Measurements from ENCODE around the gene PRR20G. TPM values are rescaled to one million over a fixed set of nuclear protein-coding genes. Genes with fewer than 3 reads are reported as not detected.

PRR20G gene
- polyA plus RNA-seq, 3 donors, result not detected

GRCh38 chr3:127273206-127273605 is 14.6 kb downstream of the PRR20G start:
- H3K27me3 ChIP-seq (ENCODE audit: control insufficient read depth in 2 of 2, insufficient read depth in 2 of 2, low read length in 2 of 2), result no peaks in the 10 kb centered on the region
- no peak overlapping the region for H3K9ac ChIP-seq (ENCODE audit: insufficient read depth, low read length, poor library complexity, severe bottlenecking)
- WGBS (ENCODE audit: insufficient coverage), result no CpG with 5 or more reads among the region's 2 CpGs
- Mint-ChIP-seq H3K27ac (no peak overlapping the region), H3K4me3 (no peak overlapping the region), H3K9me3 (peaks cover 22 to 51% (median 39%) of the 10 kb centered on the region in 7 donors), H3K27me3 (ENCODE audit: low read depth in 3 of 3) (peaks cover 0 to 8% (median 8%) of the 10 kb centered on the region in 3 donors), H3K36me3 (no peaks in the 10 kb centered on the region), H3K4me1 (no peaks in the 10 kb centered on the region)
- no peak overlapping the region for H2AFZ ChIP-seq (ENCODE audit: insufficient read depth, low read depth, low read length, poor library complexity, severe bottlenecking)
- no peaks in the 10 kb centered on the region for H4K20me1 ChIP-seq (ENCODE audit: insufficient read depth, low read length)
- TF ChIP-seq CTCF (IDR thresholded peaks at IDR 0.05), result no peak
- no peak for DNase-seq
- H3K4me2 ChIP-seq (replicated peaks; ENCODE audit: extremely low read depth, low read length, poor library complexity, severe bottlenecking), result no peak overlapping the region
- H3K4me3 ChIP-seq (replicated peaks in 1 of 3; ENCODE audit: low read depth in 2 of 3, low read length in 3 of 3), result no peak overlapping the region
- no peaks in the 10 kb centered on the region for H3K79me2 ChIP-seq (ENCODE audit: insufficient read depth, low read length)
- no peaks in the 10 kb centered on the region for H3K4me1 ChIP-seq (ENCODE audit: control insufficient read depth in 1 of 2, insufficient read depth in 2 of 2, low read length in 2 of 2)
- intact Hi-C loops (cut with micrococcal nuclease), result loop anchor here in 1 of 2 donors (10.0 kb wide), 1 partner anchor 52 kb away; no protein-coding TSS in a partner anchor
- H3K27ac ChIP-seq (ENCODE audit: low read depth in 1 of 2, low read length in 2 of 2), result no peak overlapping the region
- no peaks in the 10 kb centered on the region for H3K36me3 ChIP-seq (replicated peaks in 1 of 2; ENCODE audit: control insufficient read depth in 1 of 2, insufficient read depth in 2 of 2, low read length in 2 of 2)
- peaks cover 24 to 41% of the 10 kb centered on the region in 2 donors for H3K9me3 ChIP-seq (replicated peaks in 1 of 2; ENCODE audit: control insufficient read depth in 1 of 2, insufficient read depth in 1 of 2, low read length in 2 of 2)

- H3K9ac ChIP-seq (ENCODE audit: insufficient read depth, low read length, poor library complexity, severe bottlenecking), result no peak overlapping the region
- no peaks in the 10 kb centered on the region for H4K20me1 ChIP-seq (ENCODE audit: insufficient read depth, low read length)
- H3K36me3 Mint-ChIP-seq, result no peaks in the 10 kb centered on the region
- intact Hi-C loops (cut with micrococcal nuclease), result no loop called here
- H2AFZ ChIP-seq (ENCODE audit: insufficient read depth, low read depth, low read length, poor library complexity, severe bottlenecking), result no peak overlapping the region
- H3K27me3 Mint-ChIP-seq (ENCODE audit: low read depth in 3 of 3), result peaks cover 6 to 10% (median 8%) of the 10 kb centered on the region in 3 donors
- H3K4me3 ChIP-seq (replicated peaks in 1 of 3; ENCODE audit: low read depth in 2 of 3, low read length in 3 of 3), result no peak overlapping the region
- H3K79me2 ChIP-seq (ENCODE audit: insufficient read depth, low read length), result no peaks in the 10 kb centered on the region
- no peaks in the 10 kb centered on the region for H3K36me3 ChIP-seq (replicated peaks in 1 of 2; ENCODE audit: control insufficient read depth in 1 of 2, insufficient read depth in 2 of 2, low read length in 2 of 2)
- no peak for DNase-seq
- no peak for TF ChIP-seq CTCF (IDR thresholded peaks at IDR 0.05)
- 50% methylated on average over 10 of the region's 10 CpGs for WGBS (ENCODE audit: insufficient coverage)
- H3K27ac Mint-ChIP-seq, result no peak overlapping the region
- peaks cover 8 to 22% (median 16%) of the 10 kb centered on the region in 7 donors for H3K9me3 Mint-ChIP-seq
- H3K4me1 Mint-ChIP-seq, result no peaks in the 10 kb centered on the region
- no peaks in the 10 kb centered on the region for H3K4me1 ChIP-seq (ENCODE audit: control insufficient read depth in 1 of 2, insufficient read depth in 2 of 2, low read length in 2 of 2)
- H3K27me3 ChIP-seq (ENCODE audit: control insufficient read depth in 2 of 2, insufficient read depth in 2 of 2, low read length in 2 of 2), result no peaks in the 10 kb centered on the region
- H3K9me3 ChIP-seq (replicated peaks in 1 of 2; ENCODE audit: control insufficient read depth in 1 of 2, insufficient read depth in 1 of 2, low read length in 2 of 2), result peaks cover 14 to 19% of the 10 kb centered on the region in 2 donors
- no peak overlapping the region for H3K4me3 Mint-ChIP-seq
- H3K4me2 ChIP-seq (replicated peaks; ENCODE audit: extremely low read depth, low read length, poor library complexity, severe bottlenecking), result no peak overlapping the region
- H3K27ac ChIP-seq (ENCODE audit: low read depth in 1 of 2, low read length in 2 of 2), result no peak overlapping the region
Measured at GRCh38 chr3:127266186-127266585, 21.7 kb downstream of the PRR20G start.

All from CD14-positive monocyte (primary cell).